Coronary artery (tissue), 2 donors: ENCODE results near the gene VSTM1.

ENCODE experiments used
- DNase-seq: peaks from one replicate; pipeline ENCODE4 v3.0.0-alpha.2; 2017; ENCODE audit warnings: low spot score
- H3K27ac ChIP-seq, 2 donors: fragments of 200-600 bp; sonication (generic); one replicate each; pipeline ENCODE4 v1.5.1; 2016 to 2019
- H3K4me3 ChIP-seq: fragments of 200-600 bp; sonication (generic); 2 replicates; pipeline ENCODE4 v1.5.1; 2016; ENCODE audit warnings: mild to moderate bottlenecking, moderate library complexity
- CTCF ChIP-seq: fragments of 200-600 bp; sonication (generic); IDR thresholded peaks from one replicate; pipeline ENCODE4 v1.5.1; 2019; ENCODE audit warnings: antibody characterized with exemption

The VSTM1 gene

DNA sequence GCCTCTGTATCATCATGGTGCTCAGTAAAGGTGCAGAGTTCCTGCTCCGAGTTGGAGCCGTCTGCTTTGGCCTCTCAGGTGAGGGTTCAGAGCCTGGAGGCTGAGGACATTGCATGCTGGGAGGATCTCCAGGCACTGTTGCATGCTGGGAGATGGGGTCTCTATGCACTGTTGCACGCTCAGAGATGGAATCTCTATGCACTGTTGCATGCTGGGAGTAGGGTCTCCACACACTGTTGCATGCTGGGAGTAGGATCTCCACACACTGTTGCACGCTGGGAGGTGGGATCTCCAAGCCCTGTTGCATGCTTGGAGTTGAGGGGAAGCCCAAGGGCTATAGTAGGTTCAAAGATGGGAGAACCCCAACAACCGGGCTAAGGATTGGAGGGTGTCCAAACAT lies 64.0 kb downstream of the VSTM1 start:
- Histone ChIP-seq H3K4me3 (no peak overlapping the region), H3K27ac (no peak overlapping the region)
- DNase-seq, result no peak
- TF ChIP-seq CTCF, result no peak

DNA sequence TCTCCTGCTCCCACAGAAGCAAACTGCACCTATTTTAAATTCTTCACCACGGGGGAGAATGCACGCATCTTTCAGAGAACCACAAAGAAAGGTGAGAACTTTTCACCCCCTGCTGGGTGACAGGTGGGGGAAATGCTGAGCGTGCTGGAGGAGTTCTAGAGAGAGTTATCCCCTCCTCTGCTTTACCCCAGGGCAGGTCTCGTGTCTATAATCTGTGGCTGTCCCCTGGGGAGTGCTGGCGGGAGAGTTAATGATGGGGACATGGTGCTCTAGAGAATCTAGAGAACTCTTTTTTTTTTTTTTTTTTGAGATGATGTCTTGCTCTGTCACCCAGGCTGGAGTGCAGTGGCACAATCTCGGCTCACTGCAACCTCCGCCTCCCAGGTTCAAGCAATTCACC lies 65.5 kb downstream of the VSTM1 start:
- Histone ChIP-seq H3K27ac (no peak overlapping the region), H3K4me3 (no peak overlapping the region)
- no peak for TF ChIP-seq CTCF
- no peak for DNase-seq

DNA sequence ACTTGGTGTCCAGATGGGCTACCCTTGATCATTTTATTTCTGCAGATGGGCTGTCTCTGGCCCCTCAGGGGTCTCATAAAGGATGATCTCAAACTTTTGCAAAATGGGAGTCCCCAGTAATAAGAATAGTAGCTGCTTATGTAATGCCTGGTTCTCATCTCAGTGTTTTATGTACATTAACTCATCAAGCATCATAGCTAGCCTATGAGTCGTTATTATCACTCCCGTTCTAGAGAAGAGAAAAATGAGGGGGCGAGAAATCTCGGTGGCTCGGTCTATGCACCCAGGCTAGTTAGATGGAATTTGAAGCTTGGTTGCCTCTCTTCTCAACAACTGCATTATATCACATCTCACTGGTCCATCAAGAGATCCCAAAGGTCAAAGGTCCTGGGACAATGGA lies 68.9 kb downstream of the VSTM1 start:
- H3K4me3 ChIP-seq, result no peak overlapping the region
- no peak for TF ChIP-seq CTCF
- H3K27ac ChIP-seq, result no peak overlapping the region
- DNase-seq, result no peak

- H3K4me3 ChIP-seq, result no peak overlapping the region
- H3K27ac ChIP-seq, result no peak overlapping the region
- DNase-seq, result no peak
- no peak for TF ChIP-seq CTCF
Measured at GRCh38 chr19:53993448-53993847, 70.2 kb downstream of the VSTM1 start.

- no peak overlapping the region for H3K27ac ChIP-seq
- DNase-seq, result no peak
- TF ChIP-seq CTCF, result no peak
- no peak overlapping the region for H3K4me3 ChIP-seq
Measured at GRCh38 chr19:53992815-53993214, 70.9 kb downstream of the VSTM1 start.

- DNase-seq, result no peak
- H3K27ac ChIP-seq, result no peak overlapping the region
- no peak overlapping the region for H3K4me3 ChIP-seq
- no peak for TF ChIP-seq CTCF
Measured at GRCh38 chr19:53992211-53992610, 71.5 kb downstream of the VSTM1 start.

- DNase-seq, result no peak
- TF ChIP-seq CTCF, result no peak
Measured at GRCh38 chr19:53991224-53992113, 72.2 kb downstream of the VSTM1 start, which contains the start of gene CACNG6. Gene CACNG6, plus strand, starts transcription at chr19:53991637. Its CDS starts 1,241 bp downstream, at chr19:53992878.

More at GRCh38 chr19:53991224-53992113, 72.2 kb downstream of the VSTM1 start, which contains the start of gene CACNG6:
- Histone ChIP-seq H3K27ac (no peak within 1 kb of the TSS), H3K4me3 (peak within 1 kb of the TSS; percentile 62)
